Umbilical cord (tissue), 2 donors: ENCODE results near the gene PDSS2. TPM values are rescaled to one million over a fixed set of nuclear protein-coding genes. Genes with fewer than 3 reads are reported as not detected.

ENCODE experiments used
- DNase-seq: peaks from one replicate; pipeline ENCODE4 v3.0.0-alpha.2; 2015; ENCODE audit warnings: low spot score
- total RNA-seq: library from RNA; depleted of rRNA; stranded (reverse); fragments of >200 nt; gene quantifications from one replicate; pipeline ENCODE4 v1.2.3, GENCODE V29; 2014; ENCODE audit warnings: low replicate concordance; ENCODE audit not compliant: insufficient read depth

The PDSS2 gene, protein sequence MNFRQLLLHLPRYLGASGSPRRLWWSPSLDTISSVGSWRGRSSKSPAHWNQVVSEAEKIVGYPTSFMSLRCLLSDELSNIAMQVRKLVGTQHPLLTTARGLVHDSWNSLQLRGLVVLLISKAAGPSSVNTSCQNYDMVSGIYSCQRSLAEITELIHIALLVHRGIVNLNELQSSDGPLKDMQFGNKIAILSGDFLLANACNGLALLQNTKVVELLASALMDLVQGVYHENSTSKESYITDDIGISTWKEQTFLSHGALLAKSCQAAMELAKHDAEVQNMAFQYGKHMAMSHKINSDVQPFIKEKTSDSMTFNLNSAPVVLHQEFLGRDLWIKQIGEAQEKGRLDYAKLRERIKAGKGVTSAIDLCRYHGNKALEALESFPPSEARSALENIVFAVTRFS
- total RNA-seq = 6.3 TPM

DNA sequence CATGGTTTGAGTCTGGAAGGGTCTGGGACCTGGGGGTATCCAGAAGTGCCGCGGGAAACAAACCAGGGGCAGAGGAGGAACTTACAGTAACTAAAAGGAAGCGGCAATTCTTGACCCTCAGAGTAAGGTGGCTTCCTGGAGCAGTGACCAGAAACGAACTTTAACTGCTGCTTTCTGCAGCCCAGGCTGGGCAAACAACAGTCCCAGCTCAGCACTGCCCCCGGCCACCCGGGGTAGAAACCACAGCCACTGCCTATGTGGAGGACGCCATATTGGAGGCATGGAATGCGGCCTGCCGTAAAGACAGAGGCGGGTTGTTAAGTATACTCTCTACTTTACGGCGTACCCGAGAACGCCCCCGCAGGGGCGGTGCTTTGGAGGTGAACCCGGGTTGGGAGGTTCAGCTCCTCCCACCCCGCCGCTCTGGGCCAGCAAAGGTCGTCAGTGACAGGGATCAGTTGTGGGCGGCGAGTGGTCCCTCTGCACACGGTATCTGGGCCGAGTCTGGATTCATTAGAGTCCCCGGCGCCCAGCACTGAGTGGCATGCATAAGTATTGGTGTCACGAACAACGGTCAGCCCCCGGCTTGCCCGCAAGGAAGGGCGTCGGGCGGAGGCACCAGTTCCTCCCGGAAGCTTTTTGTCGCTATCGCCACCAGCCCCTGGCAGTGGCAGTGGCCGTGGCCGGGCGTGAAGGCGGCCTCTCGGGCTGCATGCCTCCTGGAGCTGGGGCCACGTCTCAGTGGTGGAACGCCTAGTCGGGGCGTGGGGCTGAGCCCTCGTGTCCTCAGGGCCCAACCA is at the start of gene PDSS2:
PDSS2 (minus strand) TSS at position 282 of the 800 bp plus-strand sequence; CDS start at position 3, 279 bp downstream.
- peak; percentile 99 for DNase-seq

DNA sequence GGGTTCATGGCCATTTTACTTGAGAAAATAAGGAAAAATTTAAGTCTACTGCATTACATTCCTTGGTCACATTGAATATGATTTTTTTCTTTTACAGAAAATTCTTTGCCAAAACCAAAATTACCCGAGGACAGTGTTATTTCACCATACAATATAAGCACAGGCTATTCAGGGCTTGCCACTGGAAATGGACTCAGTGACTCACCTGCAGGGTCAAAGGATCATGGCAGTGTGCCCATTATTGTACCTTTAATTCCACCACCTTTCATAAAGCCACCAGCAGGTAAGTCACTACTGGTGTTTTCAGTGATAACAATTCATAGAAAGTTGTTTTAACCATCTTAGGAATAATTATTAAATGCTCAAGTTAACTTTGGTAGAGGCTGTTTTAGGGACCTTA is 46.8 kb upstream of the PDSS2 start:
- no peak for DNase-seq

DNA sequence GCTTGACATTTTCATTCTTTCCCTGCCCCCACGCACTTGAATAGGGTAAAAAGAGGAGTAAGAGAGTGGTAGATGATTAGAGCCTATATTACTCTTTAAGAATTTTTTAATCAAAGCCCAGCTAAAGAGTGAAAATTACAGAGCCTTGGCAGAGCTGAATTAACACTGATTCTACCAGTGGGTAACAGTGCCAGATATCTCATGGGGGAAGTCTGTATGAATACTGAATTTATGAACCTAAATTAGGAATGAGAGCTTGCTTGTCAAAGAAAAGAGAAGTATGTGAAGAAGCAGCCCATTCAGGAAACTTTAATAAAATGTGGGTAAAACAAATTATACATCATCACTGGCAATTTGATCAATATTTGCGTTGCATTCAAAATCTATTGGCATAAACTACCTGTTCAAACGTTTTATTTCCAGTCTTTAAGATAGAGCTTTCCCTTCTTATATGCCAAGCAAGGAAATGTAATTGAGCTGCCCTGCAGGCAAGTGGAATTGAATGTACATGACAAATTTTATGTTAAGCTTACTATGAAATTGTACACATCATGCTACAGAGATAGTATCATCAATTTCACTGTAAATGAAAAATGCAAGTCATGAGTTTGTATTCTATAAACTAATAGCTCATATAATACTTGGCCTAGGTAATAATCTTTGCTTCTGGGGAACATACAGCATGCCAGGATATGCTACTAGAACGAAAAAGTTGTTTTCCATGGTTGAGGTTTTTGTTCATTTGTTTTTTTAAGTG is 45.1 kb upstream of the PDSS2 start:
- DNase-seq = no peak

DNA sequence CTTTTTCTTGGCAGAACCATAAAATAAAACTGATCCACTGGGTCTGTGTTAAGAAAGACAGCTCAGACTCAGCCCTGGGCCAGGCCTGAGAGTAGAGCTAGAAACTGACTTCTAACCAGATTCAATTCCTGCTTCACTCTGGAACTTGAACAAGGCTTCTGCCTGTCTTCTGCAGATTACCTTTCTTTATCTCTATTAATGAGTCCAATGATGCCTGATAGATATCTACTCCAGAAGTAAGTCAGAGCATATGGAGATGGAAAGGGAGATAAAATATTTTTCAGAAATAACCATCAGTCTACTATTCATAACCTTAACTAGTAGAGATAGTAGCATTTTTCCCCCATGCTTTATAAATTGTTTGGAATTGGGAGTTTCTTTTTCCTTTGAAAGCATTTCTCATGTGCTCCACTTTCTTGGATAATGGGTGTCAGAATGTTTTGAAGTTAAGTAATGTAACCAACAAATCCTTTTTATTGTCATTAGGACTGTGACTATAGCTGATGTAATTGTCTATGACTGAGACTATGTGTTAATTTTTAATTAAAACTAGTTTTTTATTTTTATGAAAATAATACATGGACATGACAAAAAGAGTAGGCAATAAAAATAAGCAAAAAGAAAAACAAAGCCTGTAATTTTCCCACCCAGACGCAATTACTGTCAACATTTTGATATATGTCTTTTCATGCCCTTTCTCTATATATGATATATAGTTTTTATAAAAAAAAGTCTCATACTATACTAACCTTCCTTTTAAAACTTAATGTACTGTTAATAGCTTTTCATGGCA is 37.7 kb upstream of the PDSS2 start:
- peak; percentile 4 for DNase-seq

DNA sequence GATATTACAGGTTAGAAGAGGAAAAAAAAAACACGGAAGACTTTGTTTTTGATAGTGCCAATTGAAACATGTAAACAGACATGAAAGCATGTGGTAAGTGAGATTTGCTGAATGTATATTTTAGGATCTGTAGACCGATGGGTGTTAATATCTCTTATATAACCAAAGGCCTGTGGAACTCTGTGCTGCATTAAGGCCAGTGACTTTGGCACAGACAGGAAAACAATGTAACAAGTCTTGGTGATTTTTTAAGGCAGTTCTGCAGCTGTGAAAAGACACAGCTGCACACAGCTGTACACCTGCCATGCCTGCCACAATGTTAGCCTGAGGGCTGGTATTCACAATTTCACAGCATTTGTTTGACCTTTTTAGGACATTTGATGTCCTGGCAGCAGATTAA is 36.6 kb upstream of the PDSS2 start:
- DNase-seq = no peak

DNA sequence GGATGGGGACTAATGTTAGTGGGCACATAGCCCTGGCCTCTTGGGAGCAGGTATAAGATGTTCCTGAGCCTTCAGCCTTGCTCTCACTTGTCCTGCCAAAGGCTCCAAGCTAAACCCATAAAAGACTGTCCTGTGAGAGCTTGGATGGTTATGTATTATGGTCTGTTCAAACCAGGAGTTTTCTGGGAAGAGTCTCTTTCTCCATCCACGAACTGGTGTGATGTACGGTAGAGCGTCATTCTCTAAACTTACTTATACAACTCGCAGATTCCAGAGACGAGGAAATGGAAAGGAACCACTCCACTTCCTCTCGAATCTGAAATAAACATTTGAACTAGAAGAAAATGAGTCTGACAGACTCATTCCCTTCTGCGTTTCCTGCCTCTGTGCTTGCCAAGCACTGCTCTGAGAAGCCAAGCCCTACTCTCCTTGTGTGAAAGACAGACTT is 35.9 kb upstream of the PDSS2 start:
- DNase-seq = peak; percentile 67

DNA sequence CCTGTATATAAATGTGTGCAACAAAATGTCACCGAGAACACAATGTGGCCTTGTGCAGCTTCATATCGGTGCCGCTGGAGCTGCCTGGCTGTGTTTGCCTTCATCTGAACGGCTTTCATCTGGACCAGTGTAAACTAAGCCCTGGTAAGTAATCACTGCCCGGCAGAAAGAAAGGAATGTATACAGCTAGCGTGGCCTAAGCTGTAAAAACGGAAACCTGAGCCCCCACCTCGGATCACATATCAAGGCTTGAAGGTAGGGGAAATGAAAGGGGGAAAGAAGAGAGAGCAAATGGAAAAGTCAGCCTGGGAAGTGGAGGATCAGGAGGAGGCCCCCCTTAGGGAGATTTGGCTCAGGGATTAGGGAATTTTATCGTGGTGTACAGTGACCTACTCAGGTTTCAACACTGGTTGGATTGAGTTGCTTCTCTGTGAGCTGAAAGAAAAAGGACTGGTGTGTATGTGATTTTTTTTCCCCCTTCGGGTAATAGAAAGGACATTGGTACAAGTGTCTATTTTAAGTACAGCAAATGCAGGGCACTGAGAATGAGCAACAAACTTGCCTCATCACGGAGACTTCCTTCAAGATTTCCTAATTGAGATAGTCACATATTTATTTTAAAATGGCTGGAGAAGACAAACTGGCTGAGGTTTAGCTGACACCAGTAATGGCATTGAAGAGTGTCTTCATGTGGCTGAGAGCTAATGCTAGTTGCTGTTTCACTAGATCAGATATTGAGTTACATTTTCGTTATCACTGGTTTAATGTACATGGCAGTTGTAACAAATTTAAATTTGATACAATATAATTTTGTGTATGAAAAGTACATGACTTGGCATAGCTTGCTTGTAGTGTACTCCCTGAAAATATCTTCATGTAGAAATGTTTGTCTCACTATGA is 34.0 kb upstream of the PDSS2 start:
- peak; percentile 71 for DNase-seq

DNA sequence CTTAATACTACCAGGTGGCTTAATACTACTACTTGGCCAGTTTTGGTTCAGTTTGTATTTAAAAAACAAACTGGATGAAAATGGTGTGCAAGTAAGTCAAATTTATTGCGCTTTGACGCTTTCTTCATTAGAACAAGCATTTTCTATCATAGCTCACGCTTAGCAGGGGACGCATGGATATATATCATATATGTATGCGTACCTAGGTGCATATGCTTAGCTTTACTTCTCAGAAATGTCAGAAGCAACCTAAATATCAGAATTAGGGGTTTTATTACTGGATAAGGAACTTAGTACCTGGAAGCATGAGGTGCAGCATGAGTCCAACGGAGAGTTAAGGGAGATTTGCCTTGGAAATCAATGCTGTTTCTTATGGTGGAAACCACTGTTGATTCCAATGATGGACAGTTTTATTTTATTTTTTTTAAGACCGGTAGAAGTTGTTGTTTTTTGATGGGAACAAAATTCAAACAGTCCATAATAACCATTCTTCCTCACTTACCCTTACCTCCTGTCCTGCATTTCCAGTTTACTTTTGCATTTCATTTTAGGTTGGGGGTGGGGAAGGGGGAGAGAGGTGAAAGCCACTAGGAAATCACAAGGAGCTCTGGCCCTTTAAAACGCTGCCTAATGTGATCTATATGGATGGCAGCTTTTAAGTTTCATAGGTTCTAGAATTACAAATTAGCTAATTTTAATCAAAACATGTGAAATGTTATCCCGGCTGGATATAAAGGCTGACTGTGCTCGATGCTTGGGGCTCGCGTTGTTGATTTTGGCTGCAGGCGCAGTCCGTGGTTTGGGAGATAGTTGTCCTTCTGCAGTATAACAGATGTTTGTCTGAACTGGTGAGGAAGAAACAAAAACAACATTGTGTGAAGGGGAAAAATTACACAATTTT is 32.6 kb upstream of the PDSS2 start:
- peak; percentile 32 for DNase-seq

DNA sequence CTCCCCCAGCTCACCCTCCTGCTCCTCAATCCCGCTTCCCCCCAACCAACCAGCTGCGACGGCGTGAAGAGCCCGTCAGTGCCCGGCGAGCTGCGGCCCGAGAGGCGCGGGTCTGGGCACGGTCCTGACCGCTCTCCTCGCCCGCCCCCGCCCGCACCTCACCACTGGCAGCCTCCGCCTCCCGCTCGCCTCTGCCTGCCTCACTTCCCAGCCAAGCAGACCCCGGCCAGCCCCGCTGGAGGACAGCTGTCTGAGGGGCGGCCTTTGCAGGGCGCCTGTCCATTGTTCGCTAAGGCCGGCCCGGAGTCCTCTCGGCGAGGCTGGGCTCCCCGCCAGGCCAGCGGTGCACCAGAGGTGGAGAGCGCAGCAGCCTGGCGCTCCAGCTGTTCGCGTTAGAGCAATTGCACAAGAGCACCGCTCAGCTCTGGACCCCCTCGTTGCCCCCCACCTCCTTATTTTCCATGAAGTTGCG is 31.8 kb upstream of the PDSS2 start:
- peak; percentile 59 for DNase-seq

DNA sequence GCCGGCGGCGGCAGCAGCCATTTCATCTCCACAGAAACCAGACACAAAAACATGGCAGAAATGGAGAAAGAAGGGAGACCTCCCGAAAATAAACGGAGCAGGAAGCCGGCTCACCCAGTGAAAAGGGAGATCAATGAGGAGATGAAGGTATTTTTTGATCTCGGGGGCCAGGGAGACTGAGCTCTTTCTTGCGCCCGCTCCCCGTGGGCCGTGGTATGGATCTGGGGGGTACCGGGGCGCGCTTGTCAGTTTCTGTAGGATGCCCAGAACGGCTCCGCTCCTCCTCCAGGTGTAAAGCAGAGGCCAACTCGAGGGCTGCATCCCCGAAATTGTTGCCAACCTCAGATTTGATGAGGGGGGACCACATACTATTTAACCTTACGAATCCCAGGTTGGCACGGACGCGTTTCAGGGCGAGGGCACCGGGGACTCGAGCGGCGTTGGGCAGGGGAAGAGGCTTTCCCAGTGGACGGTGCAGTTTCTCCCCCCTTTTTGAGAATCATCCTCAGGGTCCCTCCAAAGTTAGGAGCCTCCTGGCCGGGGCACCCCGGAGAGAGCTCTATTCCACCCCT is 31.3 kb upstream of the PDSS2 start:
- no peak for DNase-seq

DNA sequence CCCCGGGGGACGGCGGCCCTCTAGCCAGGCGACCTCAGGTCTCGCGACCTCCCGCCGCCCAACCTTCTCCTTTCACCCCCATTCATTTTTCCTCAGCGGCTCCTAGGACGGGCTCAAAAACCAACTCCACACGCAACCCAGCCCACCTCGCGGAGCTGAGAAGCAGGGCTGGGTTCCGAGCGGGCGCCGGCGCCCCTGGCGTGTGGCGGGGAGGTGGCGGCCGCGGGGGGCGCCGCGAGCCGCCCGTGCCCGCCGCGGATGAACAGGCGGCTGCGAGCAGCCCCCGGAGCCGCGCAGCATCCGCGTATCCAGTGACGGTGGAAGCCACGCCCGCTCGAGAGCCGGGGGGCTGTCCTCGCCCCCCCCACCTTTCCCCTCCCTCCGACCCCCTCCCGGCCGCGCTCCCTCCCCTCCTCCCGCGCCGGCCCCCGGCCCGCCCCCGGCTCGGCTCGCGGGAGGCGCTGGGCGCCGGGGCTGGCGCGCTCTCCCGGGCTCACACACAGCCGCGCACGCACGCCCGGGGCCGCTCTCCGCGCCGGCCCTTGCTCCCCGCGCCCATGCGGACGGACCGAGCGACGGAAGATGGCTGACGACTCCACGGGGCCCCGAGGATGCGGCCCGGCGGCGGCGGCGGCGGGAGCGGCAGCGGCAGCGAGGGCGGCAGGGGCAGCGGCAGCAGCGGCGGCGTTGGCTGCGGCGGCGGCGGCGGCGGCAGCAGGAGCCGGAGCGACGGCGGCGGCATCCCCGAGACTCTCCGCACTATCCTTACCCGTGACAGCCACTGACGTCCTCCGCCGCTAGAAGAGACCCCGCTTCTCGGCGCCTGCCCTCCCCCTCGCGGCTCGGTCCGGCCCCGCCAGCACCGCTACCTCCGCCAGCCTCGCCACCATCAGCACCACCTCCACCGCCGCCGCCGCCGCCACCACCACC is 30.5 kb upstream of the PDSS2 start, which contains the start of gene SOBP:
SOBP (plus strand) TSS at position 482 of the 930 bp plus-strand sequence. CDS start 500 bp downstream, outside the sequence.
- DNase-seq = peak; percentile 77

DNA sequence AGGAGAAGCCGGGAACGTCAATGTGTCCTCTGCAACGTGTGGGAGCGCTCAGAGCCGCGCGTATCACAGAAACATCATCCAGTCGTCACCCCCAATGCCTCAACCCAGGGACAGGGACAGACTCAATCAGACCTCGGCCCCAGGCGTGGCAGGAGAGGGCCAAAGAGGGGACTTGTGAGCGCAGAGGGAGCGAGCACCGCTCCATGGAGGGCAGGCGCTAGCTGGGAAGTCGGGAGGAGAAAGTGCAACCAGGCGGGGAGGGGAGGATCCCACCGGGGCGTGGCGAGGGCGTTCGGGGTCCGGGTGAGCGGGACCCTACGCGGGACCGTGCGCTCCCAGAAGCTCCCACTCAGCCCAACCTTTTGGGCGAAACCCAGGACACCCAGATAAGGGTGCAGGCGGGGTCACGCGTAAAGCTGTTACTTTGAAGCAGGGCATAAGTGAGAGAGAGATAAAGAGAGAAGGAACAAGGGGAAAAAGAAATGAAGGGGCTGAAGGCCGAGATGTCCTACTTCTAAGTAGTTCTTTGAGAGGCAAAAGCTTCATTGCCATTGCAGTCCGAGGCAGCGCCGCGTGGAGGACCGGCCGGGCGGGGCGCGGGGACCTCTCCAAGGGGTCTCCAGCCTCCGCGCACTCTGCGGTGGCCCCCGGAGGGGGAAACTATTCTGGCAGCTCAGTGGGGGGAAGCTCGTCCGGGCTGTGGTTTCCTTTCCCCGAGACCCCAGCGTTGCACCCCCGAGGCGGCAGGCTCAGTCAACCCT is 29.7 kb upstream of the PDSS2 start:
- peak; percentile 63 for DNase-seq

DNA sequence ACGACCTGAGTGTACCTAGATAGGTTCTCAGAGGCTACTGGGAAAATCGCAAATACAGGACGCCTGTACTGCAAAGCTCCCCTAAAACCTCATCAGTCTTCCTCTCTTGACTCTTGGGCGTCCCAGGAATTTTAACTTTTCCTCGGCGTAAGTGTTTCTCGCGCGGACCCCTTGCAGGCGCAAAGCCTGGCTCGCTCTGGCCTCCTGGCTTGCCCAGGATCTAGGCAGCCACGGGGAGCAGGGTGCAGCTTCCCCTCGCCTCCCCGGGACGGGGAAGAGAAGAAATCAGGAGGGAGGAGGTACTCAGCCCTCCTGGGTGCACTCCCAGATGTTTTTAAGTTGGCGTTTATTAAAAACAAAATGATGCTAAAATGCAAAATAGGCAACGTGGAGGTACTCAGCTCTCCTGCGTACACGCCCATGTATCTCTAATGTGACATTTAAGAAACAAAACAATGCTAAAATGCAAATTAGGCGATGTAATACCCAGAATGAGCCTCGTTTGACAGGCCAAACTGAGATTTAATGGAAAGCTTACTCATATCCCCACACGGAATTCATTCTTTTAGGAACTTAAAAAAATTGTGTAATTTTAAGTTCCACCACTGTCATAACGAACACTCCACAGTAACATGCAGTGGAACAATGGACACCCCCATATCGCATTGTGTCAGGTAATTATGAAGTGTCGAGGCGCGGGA is 29.0 kb upstream of the PDSS2 start:
- DNase-seq = peak; percentile 2

DNA sequence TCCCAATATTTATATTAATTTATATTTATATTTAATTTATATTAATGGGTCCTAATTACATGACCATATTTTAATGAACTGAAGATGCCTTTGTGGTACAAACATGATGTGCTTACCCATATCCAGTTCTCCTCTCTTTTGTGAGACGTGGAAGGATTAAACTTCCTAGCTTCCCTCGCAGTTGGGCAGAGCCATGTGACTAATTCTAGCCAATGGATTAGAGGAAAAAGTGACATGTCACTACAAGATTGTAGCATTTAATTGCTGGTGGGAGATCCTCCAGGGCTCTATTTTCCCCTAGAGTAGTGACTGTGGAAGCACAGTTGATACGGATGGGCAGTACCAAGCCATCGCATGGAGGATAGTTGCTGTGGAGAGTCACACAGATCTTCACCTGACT is 25.8 kb upstream of the PDSS2 start:
- no peak for DNase-seq

DNA sequence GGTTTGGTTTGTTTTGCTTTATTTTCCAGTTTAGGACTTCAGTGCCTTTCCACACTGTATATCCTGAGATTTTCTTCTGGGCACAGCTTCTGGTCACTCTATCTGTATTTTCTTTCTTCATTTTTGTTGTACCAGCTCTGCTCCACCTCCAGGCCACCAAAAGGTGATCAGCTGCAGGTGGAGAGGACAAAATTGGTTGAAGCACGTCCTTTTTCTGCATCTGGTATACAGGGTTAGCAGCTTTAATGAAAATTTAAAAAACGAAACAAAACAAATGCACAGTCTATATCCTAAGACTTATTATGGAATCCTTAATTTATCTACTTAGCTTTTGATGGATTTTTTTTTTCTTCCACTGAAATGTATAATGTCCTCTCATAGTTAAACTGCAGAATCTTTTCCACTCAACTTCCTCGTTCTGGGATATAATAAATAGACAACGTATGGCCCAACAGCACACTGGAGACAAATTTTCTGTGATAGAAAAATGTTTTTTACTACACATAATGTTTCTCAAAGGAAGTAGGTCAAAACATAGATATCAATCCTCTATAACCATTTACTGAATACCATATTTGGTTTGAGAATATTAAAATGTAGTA is 19.8 kb upstream of the PDSS2 start:
- no peak for DNase-seq
